GM12878 (cell line): ENCODE data around the gene RIPOR3. TPM values are rescaled to one million over a fixed set of nuclear protein-coding genes. Genes with fewer than 3 reads are reported as not detected.

Experiments
- ATAC-seq: fragments of 200-7000 bp; cut with Tn5 transposase; 3 replicates; pipeline ENCODE4 v1.9.1; 2020; ENCODE audit warnings: mild to moderate bottlenecking, moderate library complexity
- BruUV-seq: library from RNA; stranded (reverse); fragments of 400-500 nt; replicated peaks from 2 replicates; lab custom pipeline; 2021; lab: Mats Ljungman, UMichigan
- CTCF ChIA-PET: fragments of 300-600 bp; sonication (Branson Sonifier 250); formaldehyde crosslinking; extraction: SDS; loops from one replicate; lab custom pipeline; 2021; ENCODE audit warnings: inconsistent platforms; lab: Yijun Ruan, JAX
- POLR2A ChIA-PET: fragments of 350-600 bp; formaldehyde crosslinking; extraction: SDS; loops from one replicate; lab custom pipeline; 2021; ENCODE audit warnings: inconsistent platforms; lab: Charles Lee
- RAD21 ChIA-PET: fragments of 300-600 bp; sonication (Branson Sonifier 250); formaldehyde crosslinking; loops from one replicate; lab custom pipeline; 2023; ENCODE audit warnings: antibody characterized with exemption; ENCODE audit not compliant: unreplicated experiment; lab: Charles Lee
- SMC1A ChIA-PET: fragments of 300-600 bp; sonication (Branson Sonifier 250); formaldehyde crosslinking; loops from one replicate; lab custom pipeline; 2023; ENCODE audit not compliant: unreplicated experiment, uncharacterized antibody; lab: Charles Lee
- DNase-seq: peaks from one replicate; pipeline ENCODE4 v3.0.0-alpha.2; 2011; ENCODE audit warnings: low read depth, low spot score
- FAIRE-seq: peaks from 3 replicates; lab custom pipeline; 2011; peaks lifted over from hg19 to GRCh38; lab: Jason Lieb, UNC
- H2AFZ ChIP-seq: 2 replicates; pipeline ENCODE4 v1.6.0; 2011; ENCODE audit warnings: low read depth, low read length, control low read depth; ENCODE audit not compliant: control insufficient read depth
- H3K27ac ChIP-seq: 2 replicates; pipeline ENCODE4 v1.5.1; 2011; ENCODE audit warnings: control low read depth; ENCODE audit not compliant: control insufficient read depth, insufficient read depth
- H3K27me3 ChIP-seq, 2 experiments: replicated peaks in 1 of 2; 2 replicates each; pipeline versions ENCODE4 v1.6.0 to v1.6.1; 2011; ENCODE audit warnings: low read length in 1 of 2; ENCODE audit not compliant: control insufficient read depth in 2 of 2, insufficient read depth in 2 of 2
- H3K36me3 ChIP-seq, 2 experiments: 2 replicates each; pipeline ENCODE4 v1.5.1; 2011; ENCODE audit warnings: low read length in 1 of 2; ENCODE audit not compliant: control insufficient read depth in 2 of 2, insufficient read depth in 2 of 2
- H3K4me1 ChIP-seq: 2 replicates; pipeline ENCODE4 v1.6.1; 2011; ENCODE audit warnings: mild to moderate bottlenecking, low read length, moderate library complexity, mixed read lengths; ENCODE audit not compliant: control insufficient read depth, insufficient read depth
- H3K4me2 ChIP-seq: 2 replicates; pipeline ENCODE4 v1.6.0; 2011; ENCODE audit warnings: control low read depth; ENCODE audit not compliant: control insufficient read depth, insufficient read depth
- H3K4me3 ChIP-seq: fragments of 200-600 bp; sonication (generic); 2 replicates; pipeline ENCODE4 v1.5.1; 2016
- H3K79me2 ChIP-seq: 2 replicates; pipeline ENCODE4 v1.6.0; 2011; ENCODE audit warnings: low read length; ENCODE audit not compliant: control insufficient read depth, insufficient read depth
- H3K9ac ChIP-seq: 2 replicates; pipeline ENCODE4 v1.8.0; 2011; ENCODE audit warnings: low read length, control low read depth, mixed read lengths; ENCODE audit not compliant: control insufficient read depth, insufficient read depth
- H3K9me3 ChIP-seq: replicated peaks from 3 replicates; pipeline ENCODE4 v1.5.1; 2011; ENCODE audit warnings: mild to moderate bottlenecking, low read length; ENCODE audit not compliant: control insufficient read depth, insufficient read depth
- H4K20me1 ChIP-seq: 2 replicates; pipeline ENCODE4 v1.6.0; 2011; ENCODE audit not compliant: control insufficient read depth, insufficient read depth
- ATF7 ChIP-seq: fragments of 450-650 bp; IDR thresholded peaks from 2 replicates; pipeline ENCODE4 v1.6.1; 2016; ENCODE audit warnings: low read depth, mild to moderate bottlenecking
- LARP7 ChIP-seq: fragments of 450-650 bp; IDR thresholded peaks from 2 replicates; pipeline ENCODE4 v1.6.1; 2017; ENCODE audit warnings: mild to moderate bottlenecking
- NFYA ChIP-seq: IDR thresholded peaks from 2 replicates; pipeline ENCODE4 v1.6.1; 2011; ENCODE audit warnings: low read depth, mild to moderate bottlenecking, low read length, improper control_type of control experiment, borderline replicate concordance
- RELA ChIP-seq: fragments of 450-650 bp; IDR thresholded peaks from 2 replicates; pipeline ENCODE4 v1.8.0; 2014; ENCODE audit warnings: borderline replicate concordance; ENCODE audit not compliant: partially characterized antibody
- RFX5 ChIP-seq: IDR thresholded peaks from 2 replicates; pipeline ENCODE4 v1.6.1; 2011; ENCODE audit warnings: low read depth, low read length, improper control_type of control experiment
- RUNX3 ChIP-seq: IDR thresholded peaks from 2 replicates; pipeline ENCODE4 v1.6.1; 2012; ENCODE audit warnings: low read length, inconsistent platforms
- YY1 ChIP-seq: IDR thresholded peaks from 2 replicates; pipeline ENCODE4 v1.6.1; 2011; ENCODE audit warnings: low read depth, mild to moderate bottlenecking, low read length
- ZNF24 ChIP-seq: fragments of 450-650 bp; IDR thresholded peaks from 2 replicates; pipeline ENCODE4 v1.6.1; 2017; ENCODE audit warnings: antibody characterized with exemption, mild to moderate bottlenecking
- WGBS: methylation state at CpG from one replicate; pipeline ENCODE4 v1.1.6; 2016; ENCODE audit warnings: low lambda C conversion rate; ENCODE audit not compliant: insufficient replicate concordance, insufficient coverage; ENCODE audit errors: missing lambda C conversion rate; 5-methylcytosine and 5-hydroxymethylcytosine counted together
- in situ Hi-C: fragments of 300-500 bp; cut with MboI; formaldehyde crosslinking; loops from 9 replicates; pipeline ENCODE4 v1.14.3; 2018; ENCODE audit warnings: mixed read lengths
- intact Hi-C: fragments of 100-400 bp; cut with micrococcal nuclease; formaldehyde crosslinking; loops from one replicate; pipeline ENCODE4 v1.14.2; 2022; ENCODE audit not compliant: unreplicated experiment
- polyA plus RNA-seq, 11 experiments: library from polyadenylated mRNA; depleted of rRNA in 4 of 11; unstranded in 6 of 11; stranded (reverse) in 5 of 11; fragments of >200 nt; fragmentation: Nextera tagmentation in 4 of 11; fragmentation: Illumina TruSeq in 1 of 11; extraction: Ambion mirVana in 4 of 11; extraction: Trizol in 1 of 11; gene quantifications; 1 replicate in 1 of 11; 2 replicates in 10 of 11; pipeline versions ENCODE4 v1.2.1 to v1.2.3, GENCODE V29; 2011 to 2016; ENCODE audit warnings: inconsistent platforms in 2 of 11, missing spikeins in 2 of 11, low read depth in 1 of 11
- total RNA-seq, 4 experiments: library from RNA; depleted of rRNA in 3 of 4; stranded (reverse); fragments of >200 nt in 3 of 4; fragmentation: Illumina TruSeq in 1 of 4; extraction: Trizol in 1 of 4; gene quantifications; 2 replicates each; pipeline versions ENCODE4 v1.2.1 to v1.2.3, GENCODE V29; 2013 to 2021

RIPOR3 gene
- total and polyA plus RNA-seq, 10 of the 15 experiments (the other 5 are each of a cell fraction or from before 2014, with no cell fraction given) = 0.04 to 0.55 (median 0.12) TPM; not detected in 6

- in situ Hi-C loops = no loop called here
- ChIA-PET POLR2A (interaction anchor here (0.9 to 1.7 kb wide), 6 partner anchors 10 to 41 kb away, joined by 3 to 5 read pairs (median 4); partner anchors contain the start of gene PTPN1), CTCF (interaction anchor here (0.6 to 3.7 kb wide), 10 partner anchors 8 to 486 kb away, joined by 3 to 14 read pairs (median 4); partner anchors contain the start of gene PTPN1)
- ATAC-seq = peak; percentile 33
- no peak for FAIRE-seq
- Histone ChIP-seq H3K27ac (0 out of 2 replicates have a peak overlapping the region, but pooled peaks have one; percentile 10), H4K20me1 (no peaks in the 10 kb centered on the region), H3K79me2 (peaks cover 83% of the 10 kb centered on the region), H2AFZ (no peak overlapping the region), H3K27me3 (no peaks in the 10 kb centered on the region), H3K4me3 (no peak overlapping the region)
- no peak for TF ChIP-seq LARP7
- no peak for TF ChIP-seq RFX5
- TF ChIP-seq YY1 = no peak
- no peak for TF ChIP-seq NFYA
- peak; percentile 57; the same call in 1 of the 2 replicates for TF ChIP-seq RUNX3
- TF ChIP-seq ATF7 = no peak
- TF ChIP-seq ZNF24 = no peak
- no peak for TF ChIP-seq RELA
- TF ChIP-seq, all 136 proteins: peak for 1
- no peak overlapping the region for H3K9ac ChIP-seq
- intact Hi-C loops = no loop called here
- peaks cover 9% of the 10 kb centered on the region; the same call in 2 of the 3 replicates for H3K9me3 ChIP-seq
- RAD21 ChIA-PET = interaction anchor here (12.3 kb wide), 1 partner anchor 36 kb away, joined by 167 read pairs; the partner anchor contains the start of gene PTPN1
- peaks cover 29% of the 10 kb centered on the region for H3K4me1 ChIP-seq
- SMC1A ChIA-PET = interaction anchor here (73.1 to 95.1 kb wide), 2 partner anchors 5 to 42 kb away, joined by 2799 read pairs; partner anchors contain the start of gene PTPN1
- peak overlapping the region; percentile 23; the same call in 1 of the 2 replicates for H3K4me2 ChIP-seq
- no TSS peak for BruUV-seq
- H3K36me3 ChIP-seq = peaks cover under 1 to 4% of the 10 kb centered on the region in 2 experiments; a peak in 3 of 4 replicates
- DNase-seq = no peak
- 23% methylated on average over 4 of the region's 4 CpGs for WGBS
Measured at GRCh38 chr20:50551288-50551687, 140.1 kb downstream of the RIPOR3 start.
